Loucy (cell line): ENCODE results near the gene GCDH.

Experiments
- H2AFZ ChIP-seq: fragments of 200-600 bp; sonication (generic); 2 replicates; pipeline ENCODE4 v1.6.0; 2016; ENCODE audit warnings: antibody characterized with exemption, mild to moderate bottlenecking, low read length, moderate library complexity
- H3F3A ChIP-seq: fragments of 200-600 bp; 2 replicates; pipeline ENCODE4 v1.6.0; 2016; ENCODE audit warnings: antibody characterized with exemption, low read depth, mild to moderate bottlenecking
- H3K27me3 ChIP-seq: fragments of 200-600 bp; sonication (generic); 2 replicates; pipeline ENCODE4 v1.6.1; 2014; ENCODE audit warnings: low read length, mild to moderate bottlenecking; ENCODE audit not compliant: insufficient read depth, poor library complexity, severe bottlenecking
- H3K36me3 ChIP-seq: fragments of 200-600 bp; sonication (generic); 2 replicates; pipeline ENCODE4 v1.6.1; 2016; ENCODE audit warnings: low read length; ENCODE audit not compliant: insufficient read depth
- H3K4me1 ChIP-seq: fragments of 200-600 bp; sonication (generic); 2 replicates; pipeline ENCODE4 v1.5.1; 2014; ENCODE audit warnings: low read length, mild to moderate bottlenecking; ENCODE audit not compliant: insufficient read depth, poor library complexity, severe bottlenecking
- H3K4me2 ChIP-seq: fragments of 200-600 bp; sonication (generic); 2 replicates; pipeline ENCODE4 v1.6.0; 2014; ENCODE audit warnings: antibody characterized with exemption, low read length, low read depth, mild to moderate bottlenecking; ENCODE audit not compliant: poor library complexity, severe bottlenecking
- H3K4me3 ChIP-seq: fragments of 200-600 bp; sonication (generic); 2 replicates; pipeline ENCODE4 v1.5.1; 2014; ENCODE audit warnings: low read length, mild to moderate bottlenecking, mixed read lengths; ENCODE audit not compliant: poor library complexity, severe bottlenecking
- H3K79me2 ChIP-seq: fragments of 200-600 bp; sonication (generic); 2 replicates; pipeline ENCODE4 v1.6.1; 2014; ENCODE audit warnings: low read length; ENCODE audit not compliant: insufficient read depth
- H3K9ac ChIP-seq: fragments of 200-600 bp; sonication (generic); 2 replicates; pipeline ENCODE4 v1.6.0; 2014; ENCODE audit warnings: mild to moderate bottlenecking, low read depth, low read length, moderate library complexity; ENCODE audit not compliant: poor library complexity, severe bottlenecking
- H3K9me2 ChIP-seq: fragments of 200-600 bp; sonication (generic); replicated peaks from 2 replicates; pipeline ENCODE4 v1.6.1; 2016; ENCODE audit warnings: low read depth, low read length, mixed read lengths
- H3K9me3 ChIP-seq: fragments of 200-600 bp; sonication (generic); 2 replicates; pipeline ENCODE4 v1.6.1; 2014; ENCODE audit warnings: mild to moderate bottlenecking, antibody characterized with exemption, low read length, low read depth; ENCODE audit not compliant: insufficient read depth
- H4K20me1 ChIP-seq: fragments of 200-600 bp; sonication (generic); 2 replicates; pipeline ENCODE4 v1.6.0; 2014; ENCODE audit warnings: antibody characterized with exemption, low read length, mild to moderate bottlenecking; ENCODE audit not compliant: insufficient read depth, poor library complexity, severe bottlenecking
- CTCF ChIP-seq: fragments of 200-600 bp; sonication (generic); conservative IDR thresholded peaks from 2 replicates; pipeline ENCODE4 v1.5.1; 2014; ENCODE audit warnings: mild to moderate bottlenecking, antibody characterized with exemption, low read length
- EZH2phosphoT487 ChIP-seq: fragments of 200-600 bp; IDR thresholded peaks from 2 replicates; pipeline ENCODE4 v1.6.1; 2018; ENCODE audit warnings: antibody characterized with exemption, mild to moderate bottlenecking, moderate library complexity, borderline replicate concordance

Gene GCDH

DNA sequence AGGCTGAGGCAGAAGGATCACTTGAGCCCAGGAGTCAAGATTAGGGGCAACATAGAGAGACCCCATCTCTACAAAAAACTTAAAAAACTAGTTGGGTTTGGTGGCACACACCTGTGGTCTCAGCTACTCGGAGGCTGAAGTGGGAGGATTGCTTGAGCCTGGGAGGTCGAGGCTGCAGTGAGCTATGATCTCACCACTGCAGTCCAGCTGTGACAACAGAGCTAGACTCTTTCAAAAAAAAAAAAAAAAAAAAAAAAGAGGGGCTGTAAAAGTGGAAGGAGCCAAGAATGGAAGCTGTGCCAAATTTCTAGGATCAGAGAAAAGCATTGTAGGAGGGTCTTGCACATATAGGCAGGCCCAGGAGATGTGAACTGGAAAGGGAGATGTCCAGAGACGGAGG lies 19.3 kb upstream of the GCDH start:
- Histone ChIP-seq H3K36me3 (no peaks in the 10 kb centered on the region), H3K4me2 (no peak overlapping the region), H3K9me3 (no peaks in the 10 kb centered on the region), H3K4me3 (no peak overlapping the region), H3K4me1 (peaks cover 13% of the 10 kb centered on the region), H3K9ac (no peak overlapping the region), H3F3A (no peaks in the 10 kb centered on the region), H2AFZ (no peak overlapping the region), H3K27me3 (no peaks in the 10 kb centered on the region), H3K79me2 (peaks cover 5% of the 10 kb centered on the region; the same call in 1 of the 2 replicates), H3K9me2 (no peaks in the 10 kb centered on the region), H4K20me1 (no peaks in the 10 kb centered on the region)
- TF ChIP-seq EZH2phosphoT487 = no peak
- TF ChIP-seq CTCF = no peak

GRCh38 chr19:12872255-12872654 lies 18.7 kb upstream of the GCDH start:
- H3K9me2 ChIP-seq = no peaks in the 10 kb centered on the region
- no peak overlapping the region for H2AFZ ChIP-seq
- H3K4me2 ChIP-seq = no peak overlapping the region
- no peaks in the 10 kb centered on the region for H3F3A ChIP-seq
- no peaks in the 10 kb centered on the region for H3K36me3 ChIP-seq
- H3K4me3 ChIP-seq = no peak overlapping the region
- H3K27me3 ChIP-seq = no peaks in the 10 kb centered on the region
- H3K4me1 ChIP-seq = peaks cover 8% of the 10 kb centered on the region
- no peaks in the 10 kb centered on the region for H3K9me3 ChIP-seq
- TF ChIP-seq EZH2phosphoT487 (no peak), CTCF (no peak)
- H4K20me1 ChIP-seq = no peaks in the 10 kb centered on the region
- no peak overlapping the region for H3K9ac ChIP-seq
- H3K79me2 ChIP-seq = peaks cover 5% of the 10 kb centered on the region; the same call in 1 of the 2 replicates

GRCh38 chr19:12872941-12873890 lies 17.7 kb upstream of the GCDH start:
- no peaks in the 10 kb centered on the region for H3K27me3 ChIP-seq
- no peak overlapping the region for H2AFZ ChIP-seq
- H3F3A ChIP-seq = no peaks in the 10 kb centered on the region
- H3K79me2 ChIP-seq = peaks cover 3% of the 10 kb centered on the region; the same call in 1 of the 2 replicates
- H4K20me1 ChIP-seq = no peaks in the 10 kb centered on the region
- H3K9ac ChIP-seq = no peak overlapping the region
- no peaks in the 10 kb centered on the region for H3K36me3 ChIP-seq
- H3K9me2 ChIP-seq = no peaks in the 10 kb centered on the region
- H3K4me2 ChIP-seq = no peak overlapping the region
- peaks cover 4% of the 10 kb centered on the region for H3K4me1 ChIP-seq
- no peaks in the 10 kb centered on the region for H3K9me3 ChIP-seq
- H3K4me3 ChIP-seq = no peak overlapping the region
- TF ChIP-seq CTCF (no peak), EZH2phosphoT487 (no peak)
